H9 (cell line): ENCODE data around the gene LCP1. TPM values are rescaled to one million over a fixed set of nuclear protein-coding genes. Genes with fewer than 3 reads are reported as not detected.

Source experiments
- DNase-seq: peaks from one replicate; pipeline ENCODE4 v3.0.0-alpha.2; 2017
- H2AFZ ChIP-seq: one replicate; pipeline ENCODE4 v1.6.1; 2013; ENCODE audit warnings: mild to moderate bottlenecking, low read length, control low read depth, moderate library complexity
- H2AK5ac ChIP-seq: 2 replicates; pipeline ENCODE4 v1.6.1; 2013; ENCODE audit warnings: low read length, control low read depth, mixed read lengths; ENCODE audit not compliant: insufficient read length
- H2BK120ac ChIP-seq: one replicate; pipeline ENCODE4 v1.6.1; 2013; ENCODE audit warnings: low read depth, mild to moderate bottlenecking, low read length, control low read depth, inconsistent platforms; ENCODE audit not compliant: poor library complexity, severe bottlenecking
- H2BK12ac ChIP-seq: 2 replicates; pipeline ENCODE4 v1.6.1; 2013; ENCODE audit warnings: low read length, control low read depth, mixed read lengths, low read depth; ENCODE audit not compliant: insufficient read length
- H2BK15ac ChIP-seq: 2 replicates; pipeline ENCODE4 v1.6.1; 2013; ENCODE audit warnings: low read depth, low read length, control low read depth
- H2BK20ac ChIP-seq: one replicate; pipeline ENCODE4 v1.6.1; 2013; ENCODE audit warnings: low read depth, mild to moderate bottlenecking, low read length, control low read depth, inconsistent platforms; ENCODE audit not compliant: poor library complexity, severe bottlenecking
- H2BK5ac ChIP-seq: 2 replicates; pipeline ENCODE4 v1.6.1; 2013; ENCODE audit warnings: low read length, control low read depth, mixed read lengths; ENCODE audit not compliant: insufficient read length
- H3K14ac ChIP-seq: 2 replicates; pipeline ENCODE4 v1.6.1; 2013; ENCODE audit warnings: low read length, control low read depth; ENCODE audit not compliant: insufficient read depth
- H3K18ac ChIP-seq: 2 replicates; pipeline ENCODE4 v1.6.1; 2013; ENCODE audit warnings: low read depth, mild to moderate bottlenecking, mixed read lengths, low read length, control low read depth; ENCODE audit not compliant: insufficient read length
- H3K23ac ChIP-seq: 2 replicates; pipeline ENCODE4 v1.6.1; 2013; ENCODE audit warnings: low read length, control low read depth, mixed read lengths, low read depth; ENCODE audit not compliant: insufficient read length
- H3K23me2 ChIP-seq: 2 replicates; pipeline ENCODE4 v1.6.1; 2013; ENCODE audit warnings: low read depth, mild to moderate bottlenecking, mixed read lengths, low read length, control low read depth; ENCODE audit not compliant: insufficient read length, poor library complexity, severe bottlenecking
- H3K27ac ChIP-seq: 2 replicates; pipeline ENCODE4 v1.5.1; 2013; ENCODE audit warnings: low read length, control low read depth, mixed read lengths, low read depth; ENCODE audit not compliant: insufficient read length
- H3K27me3 ChIP-seq: 2 replicates; pipeline ENCODE4 v1.6.1; 2013; ENCODE audit warnings: low read length, control low read depth, inconsistent platforms; ENCODE audit not compliant: insufficient read depth
- H3K4ac ChIP-seq: 2 replicates; pipeline ENCODE4 v1.6.1; 2013; ENCODE audit warnings: low read depth, mild to moderate bottlenecking, control low read depth, inconsistent platforms, low read length, moderate library complexity
- H3K4me1 ChIP-seq: 2 replicates; pipeline ENCODE4 v1.6.1; 2013; ENCODE audit warnings: low read length, control low read depth, inconsistent platforms; ENCODE audit not compliant: insufficient read depth
- H3K4me2 ChIP-seq: 2 replicates; pipeline ENCODE4 v1.6.1; 2013; ENCODE audit warnings: low read length, control low read depth, mixed read lengths; ENCODE audit not compliant: insufficient read length, insufficient read depth
- H3K56ac ChIP-seq: 2 replicates; pipeline ENCODE4 v1.6.1; 2013; ENCODE audit warnings: low read depth, mild to moderate bottlenecking, mixed read lengths, low read length, control low read depth; ENCODE audit not compliant: insufficient read length
- H3K79me1 ChIP-seq: 2 replicates; pipeline ENCODE4 v1.6.1; 2013; ENCODE audit warnings: low read depth, mild to moderate bottlenecking, moderate library complexity, low read length, control low read depth, inconsistent platforms; ENCODE audit not compliant: insufficient read depth, poor library complexity, severe bottlenecking
- H3K79me2 ChIP-seq: 2 replicates; pipeline ENCODE4 v1.6.1; 2013; ENCODE audit warnings: low read length, control low read depth, inconsistent platforms; ENCODE audit not compliant: insufficient read depth
- H3K9ac ChIP-seq: 2 replicates; pipeline ENCODE4 v1.6.1; 2013; ENCODE audit warnings: low read length, control low read depth, mixed read lengths; ENCODE audit not compliant: insufficient read length; ENCODE audit errors: extremely low read depth
- H3K9me3 ChIP-seq: one replicate; pipeline ENCODE4 v1.6.1; 2013; ENCODE audit warnings: low read depth, low read length, inconsistent platforms; ENCODE audit not compliant: control insufficient read depth
- H3T11ph ChIP-seq: one replicate; pipeline ENCODE4 v1.6.1; 2013; ENCODE audit warnings: mild to moderate bottlenecking, low read length, control low read depth, inconsistent platforms
- H4K20me1 ChIP-seq: one replicate; pipeline ENCODE4 v1.6.1; 2013; ENCODE audit not compliant: control insufficient read depth, insufficient read length, insufficient read depth
- H4K5ac ChIP-seq: 2 replicates; pipeline ENCODE4 v1.6.1; 2013; ENCODE audit warnings: low read depth, mild to moderate bottlenecking, mixed read lengths, low read length, control low read depth; ENCODE audit not compliant: insufficient read length
- H4K8ac ChIP-seq: replicated peaks from 2 replicates; pipeline ENCODE4 v1.6.1; 2013; ENCODE audit warnings: low read length, control low read depth, mixed read lengths, low read depth; ENCODE audit not compliant: insufficient read length
- H4K91ac ChIP-seq: 2 replicates; pipeline ENCODE4 v1.6.1; 2013; ENCODE audit warnings: low read depth, mild to moderate bottlenecking, moderate library complexity, mixed read lengths, low read length, control low read depth; ENCODE audit not compliant: insufficient read length
- H3K27ac Mint-ChIP-seq, 3 experiments: 2 replicates in 2 of 3; 3 replicates in 1 of 3; pipeline ENCODE4 v1.8.0; 2020 to 2021; ENCODE audit warnings: mixed read lengths in 3 of 3, mild to moderate bottlenecking in 1 of 3, moderate library complexity in 1 of 3
- H3K27me3 Mint-ChIP-seq: 2 replicates; pipeline ENCODE4 v1.8.0; 2021; ENCODE audit warnings: low read depth, mild to moderate bottlenecking, moderate library complexity, mixed read lengths
- H3K36me3 Mint-ChIP-seq, 3 experiments: 2 replicates in 2 of 3; 3 replicates in 1 of 3; pipeline ENCODE4 v1.8.0; 2020 to 2021; ENCODE audit warnings: low read depth in 3 of 3, mixed read lengths in 3 of 3; ENCODE audit not compliant: insufficient read depth in 1 of 3
- H3K4me1 Mint-ChIP-seq, 2 experiments: 2 replicates each; pipeline ENCODE4 v1.8.0; 2020; ENCODE audit warnings: mixed read lengths in 2 of 2
- H3K4me3 Mint-ChIP-seq, 2 experiments: 2 replicates in 1 of 2; 3 replicates in 1 of 2; pipeline ENCODE4 v1.8.0; 2020 to 2021; ENCODE audit warnings: mild to moderate bottlenecking in 2 of 2, mixed read lengths in 2 of 2, moderate library complexity in 1 of 2
- H3K9me3 Mint-ChIP-seq, 2 experiments: 2 replicates in 1 of 2; 3 replicates in 1 of 2; pipeline ENCODE4 v1.8.0; 2020; ENCODE audit warnings: mild to moderate bottlenecking in 2 of 2, mixed read lengths in 2 of 2, moderate library complexity in 1 of 2
- WGBS: extraction: QIAGEN DNeasy Blood & Tissue Kit; methylation state at CpG from one replicate; pipeline ENCODE4 v1.1.7; 2013; ENCODE audit warnings: missing lambda C conversion rate, low lambda C conversion rate, mixed read lengths; ENCODE audit not compliant: insufficient read length; ENCODE audit errors: extremely low coverage; 5-methylcytosine and 5-hydroxymethylcytosine counted together
- total RNA-seq: library from RNA; stranded (reverse); gene quantifications from 2 replicates; pipeline ENCODE4 v1.2.1, GENCODE V29; 2021
- TF ChIP-seq, protein P1 (sequence below): fragments of 200-600 bp; sonication (generic); conservative IDR thresholded peaks from 3 replicates; pipeline ENCODE4 v1.8.0; 2021; ENCODE audit warnings: antibody characterized with exemption, mild to moderate bottlenecking

LCP1 gene
- total RNA-seq, 1 experiment from 2014 or later: 0.81 TPM

DNA sequence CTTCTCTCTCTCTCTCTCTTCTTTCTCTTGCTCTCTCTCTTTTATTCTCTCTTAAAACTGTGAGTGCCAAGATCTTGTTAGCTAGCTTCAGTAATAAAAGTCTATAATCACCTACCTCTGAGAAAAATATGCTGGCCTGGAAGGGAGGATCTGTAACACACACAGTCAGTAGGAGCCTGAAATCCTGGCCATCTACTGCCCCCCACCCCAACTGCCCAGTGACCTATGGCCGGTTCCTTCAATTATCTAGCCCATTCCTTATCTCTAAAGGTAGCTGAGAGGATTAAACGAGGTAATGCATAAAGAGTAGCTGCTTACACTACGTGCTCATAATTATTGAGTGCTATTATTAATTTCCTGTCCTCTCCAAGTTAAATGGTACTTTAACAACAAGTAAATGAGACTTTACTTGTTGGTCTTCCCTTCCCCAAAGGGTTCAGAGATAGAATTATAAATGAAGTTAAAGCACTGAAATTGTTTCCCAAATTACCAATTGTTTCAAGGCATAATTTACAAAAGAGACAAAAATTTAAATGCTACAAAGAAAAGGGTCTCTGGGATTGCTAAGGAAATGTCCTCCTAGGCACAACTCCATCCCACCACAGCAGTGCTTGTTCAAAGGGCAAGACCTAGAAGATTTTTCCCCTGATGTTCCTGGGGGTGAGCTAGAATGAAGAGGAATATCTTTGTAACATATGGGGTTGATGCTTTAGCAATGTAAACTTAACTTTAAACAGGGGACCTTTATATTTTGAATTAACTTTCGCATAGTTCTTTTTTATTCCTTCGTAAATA is 1.8 kb downstream of the LCP1 start:
- H3K4me2 ChIP-seq: no peak overlapping the region
- TF ChIP-seq, protein P1, sequence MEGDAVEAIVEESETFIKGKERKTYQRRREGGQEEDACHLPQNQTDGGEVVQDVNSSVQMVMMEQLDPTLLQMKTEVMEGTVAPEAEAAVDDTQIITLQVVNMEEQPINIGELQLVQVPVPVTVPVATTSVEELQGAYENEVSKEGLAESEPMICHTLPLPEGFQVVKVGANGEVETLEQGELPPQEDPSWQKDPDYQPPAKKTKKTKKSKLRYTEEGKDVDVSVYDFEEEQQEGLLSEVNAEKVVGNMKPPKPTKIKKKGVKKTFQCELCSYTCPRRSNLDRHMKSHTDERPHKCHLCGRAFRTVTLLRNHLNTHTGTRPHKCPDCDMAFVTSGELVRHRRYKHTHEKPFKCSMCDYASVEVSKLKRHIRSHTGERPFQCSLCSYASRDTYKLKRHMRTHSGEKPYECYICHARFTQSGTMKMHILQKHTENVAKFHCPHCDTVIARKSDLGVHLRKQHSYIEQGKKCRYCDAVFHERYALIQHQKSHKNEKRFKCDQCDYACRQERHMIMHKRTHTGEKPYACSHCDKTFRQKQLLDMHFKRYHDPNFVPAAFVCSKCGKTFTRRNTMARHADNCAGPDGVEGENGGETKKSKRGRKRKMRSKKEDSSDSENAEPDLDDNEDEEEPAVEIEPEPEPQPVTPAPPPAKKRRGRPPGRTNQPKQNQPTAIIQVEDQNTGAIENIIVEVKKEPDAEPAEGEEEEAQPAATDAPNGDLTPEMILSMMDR: no peak
- DNase-seq: no peak

More for the DNA sequence above, 1.8 kb downstream of the LCP1 start:
- Mint-ChIP-seq H3K4me1 (peaks cover 2 to 10% of the 10 kb centered on the region in 2 experiments), H3K27ac (no peak overlapping the region), H3K36me3 (no peaks in the 10 kb centered on the region), H3K4me3 (no peak overlapping the region), H3K27me3 (no peaks in the 10 kb centered on the region; the same call in 1 of the 2 replicates), H3K9me3 (no peaks in the 10 kb centered on the region)
- Histone ChIP-seq H2AK5ac (no peak overlapping the region), H2BK20ac (no peak overlapping the region), H3K27me3 (no peaks in the 10 kb centered on the region), H4K91ac (no peak overlapping the region), H3K9me3 (no peaks in the 10 kb centered on the region), H3K4me1 (peaks cover 3% of the 10 kb centered on the region; the same call in 1 of the 2 replicates), H3K23me2 (no peaks in the 10 kb centered on the region), H2BK120ac (no peak overlapping the region), H2AFZ (no peak overlapping the region), H3T11ph (no peak overlapping the region), H2BK15ac (no peak overlapping the region), H4K20me1 (no peaks in the 10 kb centered on the region), H3K18ac (no peak overlapping the region), H2BK12ac (no peak overlapping the region), H4K5ac (no peak overlapping the region), H3K79me1 (no peaks in the 10 kb centered on the region), H3K79me2 (no peaks in the 10 kb centered on the region), H3K9ac (no peak overlapping the region), H3K27ac (no peak overlapping the region), H3K4ac (no peak overlapping the region), H4K8ac (no peak overlapping the region), H3K56ac (no peak overlapping the region), H3K23ac (no peak overlapping the region), H3K14ac (no peak overlapping the region), H2BK5ac (no peak overlapping the region)
- no CpG with 5 or more reads among the region's 5 CpGs for WGBS
